ENCODE results near the gene MRAS.
"Not testable (repeated sequence)": the region's sequence is repeated elsewhere in the genome, so short reads cannot be mapped to it uniquely, and the experiment has no call there.

The MRAS gene

DNA sequence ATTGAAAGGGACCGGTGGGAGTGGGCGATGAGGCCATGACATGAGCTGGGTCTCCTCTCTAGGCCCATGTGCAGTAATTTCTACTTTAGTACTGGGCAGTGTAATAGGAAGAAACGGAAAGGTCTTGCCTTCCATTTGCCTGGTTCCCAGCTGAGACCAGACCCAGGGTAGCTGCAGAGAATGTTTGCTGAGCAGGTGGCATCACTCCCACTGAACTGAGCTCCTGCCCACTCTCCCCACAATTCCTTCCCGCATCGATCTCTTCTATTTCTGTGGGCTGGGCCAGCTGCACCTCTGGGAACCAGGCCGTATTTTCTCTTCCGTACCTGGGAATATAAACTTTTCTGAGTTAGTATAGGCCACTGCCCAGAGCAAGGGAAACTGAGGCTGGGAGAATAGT is 101.8 kb downstream of the MRAS start:
- no peak for DNase-seq

DNA sequence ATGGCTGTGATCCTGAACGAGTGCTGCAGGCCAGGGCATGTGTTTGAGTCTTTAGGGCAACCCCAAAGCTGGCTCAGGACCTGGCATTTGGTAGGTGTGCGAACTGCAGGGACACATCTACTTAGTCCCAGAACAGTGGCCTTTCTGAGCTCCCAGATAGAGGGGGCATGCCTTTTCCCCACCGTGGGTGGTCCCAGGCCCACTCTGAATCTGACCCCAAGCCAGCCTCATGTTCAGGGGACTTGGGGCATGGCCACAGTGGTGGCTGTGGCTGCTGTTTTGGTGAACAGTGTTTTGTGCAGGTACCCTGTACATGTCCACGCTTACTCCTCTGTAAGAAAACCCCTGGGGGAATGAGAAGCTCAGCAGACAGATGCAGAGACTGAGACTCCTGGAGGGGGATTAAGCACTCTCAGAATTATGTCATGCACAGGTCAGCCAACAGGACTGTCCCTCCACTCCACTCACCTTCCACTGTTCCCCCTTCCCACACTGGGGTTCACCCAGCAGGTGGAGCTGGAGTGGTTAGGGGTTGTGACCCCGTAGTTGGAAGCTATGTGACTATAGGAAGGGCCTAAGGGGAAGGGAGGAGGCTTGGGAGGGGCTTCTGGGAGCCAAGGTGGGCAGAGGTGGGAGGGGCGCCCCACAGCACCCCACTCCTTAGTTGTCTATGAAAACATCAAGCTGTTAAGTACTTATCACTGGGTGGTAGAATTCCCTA is 102.5 kb downstream of the MRAS start:
- no peak for DNase-seq

DNA sequence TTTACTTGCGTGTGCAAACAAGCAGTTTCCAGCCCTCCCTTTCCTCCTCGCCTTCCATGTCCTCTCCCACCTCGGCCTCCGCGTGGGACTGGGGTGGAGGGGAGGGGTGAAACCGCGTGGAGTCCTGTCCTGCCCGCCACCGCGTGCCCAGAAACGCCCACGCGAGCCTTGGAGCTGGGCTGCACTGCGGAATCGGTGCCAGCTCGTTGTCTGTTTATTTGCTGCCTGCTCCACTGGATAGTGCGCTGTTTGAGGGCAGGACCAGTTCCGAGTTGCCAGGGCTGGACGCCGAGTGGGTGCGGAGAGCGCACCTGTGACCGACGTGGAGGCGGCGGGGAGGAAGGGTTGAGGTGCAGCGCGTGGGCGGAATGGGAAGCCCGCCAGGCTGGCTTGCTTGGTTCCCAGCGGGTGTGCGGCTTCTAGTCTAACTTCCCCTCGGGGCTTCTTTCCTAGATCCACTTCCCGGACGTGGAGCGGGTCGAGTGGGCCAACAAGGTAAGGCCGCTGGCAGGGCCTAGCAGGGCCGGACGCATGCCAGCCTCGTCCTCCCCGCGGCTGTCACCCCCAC is 103.3 kb downstream of the MRAS start:
- no peak for DNase-seq

DNA sequence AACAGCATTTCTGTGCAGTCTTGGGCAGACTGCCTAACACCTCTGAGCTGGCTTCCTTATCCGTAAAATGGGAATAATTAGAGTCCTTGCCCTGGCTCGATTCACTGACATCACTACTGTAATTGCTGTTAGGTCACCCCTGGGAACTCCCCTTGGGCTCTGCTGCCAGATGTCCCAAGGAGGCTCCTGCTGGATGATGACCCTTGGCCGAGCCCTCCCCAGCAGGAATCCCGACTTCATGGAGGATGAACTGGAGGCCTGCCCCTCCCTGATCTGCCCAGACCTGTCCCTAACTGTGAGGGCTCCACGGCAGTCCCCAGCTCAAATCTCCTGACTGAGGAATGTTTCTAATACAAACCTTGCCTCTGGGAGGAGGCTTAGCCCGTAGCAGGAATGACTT is 104.1 kb downstream of the MRAS start:
- DNase-seq: no peak

DNA sequence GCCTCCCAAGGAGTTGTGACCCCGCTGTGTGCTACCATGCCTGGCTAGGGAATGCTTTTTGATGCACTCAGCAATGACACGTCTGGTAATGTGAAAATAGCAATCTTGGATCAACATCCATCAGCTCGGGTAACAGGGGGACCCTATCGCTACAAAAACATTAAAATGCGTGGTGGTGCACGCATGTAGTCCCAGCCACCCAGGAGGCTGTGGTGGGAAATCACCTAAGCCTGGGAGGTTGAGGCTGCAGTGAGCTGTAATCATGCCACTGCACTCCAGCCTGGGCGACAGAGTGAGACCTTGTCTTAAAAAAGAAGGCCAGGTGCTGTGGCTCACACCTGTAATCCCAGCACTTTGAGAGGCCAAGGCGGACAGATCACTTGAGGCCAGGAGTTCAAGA is 105.6 kb downstream of the MRAS start:
- not testable (repeated sequence) for DNase-seq

Data from Kasumi-1 (cell line).